Erythroblast (primary cell): ENCODE data around the gene BCL2L2.
A peak's percentile ranks its signal among the peaks of the same experiment; 100 is the strongest.

Experiments used
- GATA1 ChIP-seq: IDR thresholded peaks from 2 replicates; pipeline ENCODE4 v1.6.1; 2011; ENCODE audit warnings: low read depth, mild to moderate bottlenecking, control low read depth, low read length, moderate library complexity
- POLR2A ChIP-seq: IDR thresholded peaks from 2 replicates; pipeline ENCODE4 v1.6.1; 2011; ENCODE audit warnings: mild to moderate bottlenecking, low read length

DNA sequence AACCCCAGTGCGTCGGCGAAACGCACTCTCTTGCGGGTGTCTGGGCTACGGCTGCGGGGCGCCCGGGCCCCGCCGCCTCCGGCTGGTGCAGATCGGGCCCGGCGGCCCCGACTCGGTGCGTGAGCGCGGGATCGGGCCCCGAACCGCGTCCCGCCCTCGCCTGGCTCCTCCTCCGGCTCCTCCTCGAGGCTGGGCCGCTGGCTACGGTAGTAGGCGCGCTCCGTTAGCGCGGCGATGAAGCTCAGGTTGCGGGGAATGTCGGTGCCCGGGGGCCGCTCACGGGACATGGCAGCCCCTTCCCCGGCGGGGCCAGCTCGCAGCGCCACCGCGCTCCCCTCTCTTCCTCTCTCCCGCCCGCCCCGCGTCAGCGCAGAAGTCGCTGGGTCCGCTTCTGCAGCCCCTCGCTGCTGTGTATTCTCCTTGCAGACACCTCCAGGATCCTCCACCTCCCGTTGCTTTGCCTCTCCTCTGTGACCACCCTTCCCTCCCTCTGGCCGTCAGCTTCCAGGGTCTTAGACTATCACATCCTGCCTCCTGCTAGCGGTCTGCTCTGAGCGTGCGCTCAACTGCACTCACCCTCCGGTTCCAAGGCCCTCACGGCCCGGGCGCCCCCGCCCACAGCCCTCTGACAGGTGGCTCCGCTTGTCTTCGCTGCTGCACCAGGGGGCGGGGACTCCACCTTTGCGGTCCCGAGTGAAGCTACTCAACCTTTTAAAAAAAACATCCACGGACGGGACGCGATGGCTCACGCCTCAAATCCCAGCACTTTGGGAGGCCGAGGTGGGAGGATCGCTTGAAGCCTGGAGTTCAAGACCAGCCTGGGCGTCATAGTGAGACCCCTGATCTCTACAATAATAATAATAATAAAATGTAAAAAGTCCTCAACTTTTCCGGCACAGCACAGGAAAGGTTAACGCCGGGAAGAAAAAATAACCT is 4.1 kb upstream of the BCL2L2 start, which contains the start of gene PPP1R3E:
- TF ChIP-seq POLR2A (peak; percentile 32), GATA1 (no peak)
